Measurements from ENCODE around the gene ENPP5.

GRCh38 chr6:46189726-46190125 is 18.9 kb upstream of the ENPP5 start:
- TF ChIP-seq CTCF (IDR thresholded peaks at IDR 0.05; ENCODE audit: low read length) (no peak), EZH2 (IDR thresholded peaks at IDR 0.05; ENCODE audit: borderline replicate concordance, low read length) (no peak)

Data from OCI-LY1 (cell line).